Measurements from ENCODE around the gene IGSF21. TPM values are rescaled to one million over a fixed set of nuclear protein-coding genes. Genes with fewer than 3 reads are reported as not detected.

The IGSF21 gene
- total RNA-seq, 3 donors from 2014 or later = not detected

DNA sequence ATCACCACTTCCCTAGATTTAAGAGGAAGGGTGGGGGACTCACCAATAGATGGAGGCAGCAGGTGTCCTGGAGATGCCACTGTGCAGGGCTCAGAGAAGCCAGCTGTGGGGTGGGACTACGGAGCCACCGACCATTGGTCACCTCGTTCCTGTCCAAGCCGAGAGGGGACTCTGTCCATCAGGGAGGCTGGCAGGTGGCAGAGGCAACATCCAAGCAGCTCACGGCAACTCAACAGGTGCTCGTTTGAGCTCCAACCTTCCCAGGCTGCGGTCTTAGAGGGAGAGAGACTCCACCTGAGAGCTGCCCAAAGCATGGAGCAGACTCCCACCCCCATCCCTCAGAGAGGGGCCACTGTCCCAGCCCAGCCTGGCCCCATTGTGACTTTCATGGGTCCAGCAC lies 71.4 kb downstream of the IGSF21 start:
- DNase-seq = no peak
- Mint-ChIP-seq H3K4me3 (no peak overlapping the region), H3K9me3 (no peaks in the 10 kb centered on the region), H3K27me3 (ENCODE audit: low read depth) (peaks cover 16% of the 10 kb centered on the region), H3K4me1 (ENCODE audit: low read depth) (no peaks in the 10 kb centered on the region), H3K36me3 (ENCODE audit: insufficient read depth) (no peaks in the 10 kb centered on the region)
- no peak for ATAC-seq

DNA sequence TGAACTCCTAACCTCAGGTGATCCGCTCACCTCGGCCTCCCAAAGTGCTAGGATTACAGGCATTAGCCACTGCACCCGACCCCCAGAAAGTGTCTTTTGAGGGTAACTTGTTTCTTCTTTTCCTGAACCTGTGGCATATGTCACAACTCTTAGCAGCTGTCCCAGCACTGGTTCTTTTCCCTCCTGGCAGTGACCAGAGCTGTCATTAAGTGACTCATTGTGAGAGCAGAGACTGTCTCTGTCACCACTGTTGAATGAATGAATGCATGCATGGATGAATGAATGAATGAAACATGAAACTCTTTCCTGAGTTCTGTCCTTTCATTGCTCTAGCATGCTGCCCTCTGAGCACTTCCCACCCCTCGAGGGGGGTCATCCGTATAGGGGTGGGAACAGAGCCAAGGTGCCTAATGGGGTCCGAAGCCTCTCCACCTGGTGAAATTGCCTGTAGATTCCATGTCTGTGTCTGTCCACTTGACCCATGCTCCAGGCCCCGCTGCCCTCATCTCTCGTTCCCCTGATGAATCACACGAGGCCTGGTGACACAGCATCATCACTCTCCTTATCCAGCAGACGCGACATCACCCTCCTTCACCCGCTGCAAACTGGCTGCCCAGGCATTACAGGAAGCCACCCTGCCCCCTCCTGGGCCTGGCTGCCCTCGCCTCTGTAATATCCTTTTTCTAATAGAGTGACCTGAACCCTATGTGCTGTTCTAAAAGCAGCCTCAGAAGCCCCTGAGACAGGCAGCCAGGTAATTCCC lies 75.0 kb downstream of the IGSF21 start:
- Mint-ChIP-seq H3K4me1 (ENCODE audit: low read depth) (no peaks in the 10 kb centered on the region), H3K36me3 (ENCODE audit: insufficient read depth) (no peaks in the 10 kb centered on the region), H3K4me3 (no peak overlapping the region), H3K27me3 (ENCODE audit: low read depth) (peaks cover 13% of the 10 kb centered on the region), H3K9me3 (no peaks in the 10 kb centered on the region)
- DNase-seq (no peak), ATAC-seq (no peak)

DNA sequence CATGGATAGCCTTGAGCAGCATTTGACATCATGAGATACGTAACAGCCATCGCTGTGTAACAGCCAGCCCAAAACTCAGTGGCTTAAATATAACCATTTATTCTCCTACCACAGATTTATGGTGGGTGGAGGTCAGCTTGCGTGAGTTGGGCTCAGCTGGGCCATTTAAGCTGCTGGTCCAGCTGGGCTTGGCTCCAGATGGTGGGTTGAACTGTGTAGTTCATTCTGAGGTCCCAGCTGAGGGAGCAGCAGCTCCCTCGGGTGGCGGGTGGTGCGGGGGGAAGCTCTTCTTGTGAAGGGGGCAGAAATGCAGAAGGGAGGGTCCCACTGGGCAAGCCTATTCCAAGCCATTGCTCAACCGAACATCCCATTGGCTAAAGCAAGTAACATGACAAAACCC lies 75.9 kb downstream of the IGSF21 start:
- H3K27me3 Mint-ChIP-seq (ENCODE audit: low read depth) = peaks cover 10% of the 10 kb centered on the region
- H3K4me1 Mint-ChIP-seq (ENCODE audit: low read depth) = no peaks in the 10 kb centered on the region
- DNase-seq = no peak
- no peak overlapping the region for H3K4me3 Mint-ChIP-seq
- H3K9me3 Mint-ChIP-seq = no peaks in the 10 kb centered on the region
- no peaks in the 10 kb centered on the region for H3K36me3 Mint-ChIP-seq (ENCODE audit: insufficient read depth)
- ATAC-seq = no peak

DNA sequence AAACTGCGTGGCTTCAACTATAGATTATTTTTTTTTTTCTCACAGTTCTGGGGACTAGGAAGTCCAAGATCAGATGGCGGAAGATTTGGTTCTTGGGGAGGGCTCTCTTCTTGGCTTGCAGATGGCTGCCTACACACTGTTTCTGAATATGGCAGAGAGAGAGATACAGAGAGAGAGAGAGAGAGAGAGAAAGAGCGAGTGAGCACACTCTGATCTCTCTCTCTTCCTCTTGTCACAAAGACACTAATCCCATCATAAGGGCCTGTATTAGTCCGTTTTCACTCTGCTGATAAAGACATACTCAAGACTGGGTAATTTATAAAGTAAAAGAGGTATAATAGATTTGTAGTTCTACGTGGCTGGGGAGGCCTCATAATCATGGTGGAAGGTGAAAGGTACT lies 79.5 kb downstream of the IGSF21 start:
- H3K4me3 Mint-ChIP-seq = no peak overlapping the region

DNA sequence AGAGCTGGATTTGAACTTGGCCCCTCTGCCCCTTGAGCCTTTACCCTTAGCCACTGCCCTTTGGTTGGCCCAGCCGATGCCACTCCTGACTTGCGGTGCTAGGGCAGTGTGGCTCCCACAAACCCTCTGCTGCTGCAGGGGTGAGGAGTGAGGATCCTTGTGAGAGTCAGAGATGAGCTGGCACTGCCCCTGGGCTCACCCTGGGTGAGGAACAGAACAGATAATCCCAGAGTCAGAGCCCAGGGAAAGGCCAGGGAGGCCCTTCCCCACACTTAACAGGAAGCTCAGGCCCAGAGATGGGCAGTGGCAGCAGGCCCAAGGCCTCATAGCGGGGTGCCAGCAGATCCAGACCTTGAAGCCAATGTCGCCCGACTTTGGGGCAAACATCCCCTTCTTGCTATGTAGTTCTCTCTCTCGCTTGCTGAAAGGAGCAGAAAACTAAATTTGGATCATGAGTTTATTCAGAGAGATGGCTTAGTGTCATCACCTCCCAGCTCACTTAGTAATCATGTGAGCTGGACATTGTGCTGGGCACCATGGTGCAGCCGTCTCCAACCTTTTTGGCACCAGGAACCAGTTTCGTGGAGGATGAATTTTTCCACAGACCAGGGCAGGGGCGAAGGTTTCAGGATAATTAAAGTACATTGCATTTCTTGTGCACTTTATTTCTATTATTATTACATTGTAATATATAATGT lies 81.4 kb downstream of the IGSF21 start:
- Mint-ChIP-seq H3K27me3 (ENCODE audit: low read depth) (peaks cover 16% of the 10 kb centered on the region), H3K4me1 (ENCODE audit: low read depth) (no peaks in the 10 kb centered on the region), H3K9me3 (no peaks in the 10 kb centered on the region), H3K36me3 (ENCODE audit: insufficient read depth) (no peaks in the 10 kb centered on the region), H3K4me3 (no peak overlapping the region)
- no peak for ATAC-seq
- DNase-seq = no peak

More for the DNA sequence above, 79.5 kb downstream of the IGSF21 start:
- ATAC-seq (no peak), DNase-seq (no peak)
- Mint-ChIP-seq H3K9me3 (no peaks in the 10 kb centered on the region), H3K4me1 (ENCODE audit: low read depth) (no peaks in the 10 kb centered on the region), H3K36me3 (ENCODE audit: insufficient read depth) (no peaks in the 10 kb centered on the region), H3K27me3 (ENCODE audit: low read depth) (peaks cover 11% of the 10 kb centered on the region)

DNA sequence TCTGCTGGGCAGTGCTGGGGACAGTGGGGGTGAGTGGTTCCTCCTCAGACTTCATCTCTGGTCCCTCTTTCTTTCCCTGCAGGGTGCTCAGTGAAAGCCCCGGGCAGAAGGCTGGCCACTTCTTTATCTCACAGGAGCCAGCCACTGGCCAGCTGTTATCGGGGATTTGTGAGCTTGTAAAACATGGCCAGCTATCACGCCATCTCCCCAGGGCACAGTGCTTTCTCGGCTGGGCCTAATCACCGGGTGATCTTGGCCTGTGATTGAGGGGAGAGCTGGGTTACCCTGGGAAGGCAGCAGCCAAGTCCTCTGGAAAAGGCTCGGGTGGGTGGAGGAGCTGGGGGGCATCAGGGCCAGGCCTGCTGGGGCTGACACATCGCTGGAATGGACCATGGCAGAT lies 83.0 kb downstream of the IGSF21 start:
- H3K4me3 Mint-ChIP-seq = no peak overlapping the region
- no peaks in the 10 kb centered on the region for H3K4me1 Mint-ChIP-seq (ENCODE audit: low read depth)
- H3K9me3 Mint-ChIP-seq = no peaks in the 10 kb centered on the region
- H3K27me3 Mint-ChIP-seq (ENCODE audit: low read depth) = peaks cover 16% of the 10 kb centered on the region
- ATAC-seq (no peak), DNase-seq (no peak)
- no peaks in the 10 kb centered on the region for H3K36me3 Mint-ChIP-seq (ENCODE audit: insufficient read depth)

DNA sequence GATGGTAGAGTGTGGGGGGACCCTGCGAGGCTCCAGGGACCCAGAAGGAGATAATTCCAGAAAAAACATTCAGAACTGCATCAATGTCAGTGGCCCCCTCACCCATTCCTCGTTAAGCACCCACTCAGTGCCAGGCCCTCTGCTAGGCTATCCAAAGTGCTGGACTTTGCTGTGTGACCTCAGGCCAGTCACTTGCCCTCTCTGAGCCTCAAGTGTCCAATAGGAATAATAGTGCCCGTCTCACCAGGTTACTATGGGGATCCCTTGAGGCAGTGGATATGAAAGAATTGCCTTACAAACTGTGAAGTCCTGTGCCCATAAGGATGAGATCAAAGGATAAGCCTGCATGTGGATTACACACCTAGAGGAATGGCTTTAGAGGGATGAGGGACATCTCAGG lies 83.4 kb downstream of the IGSF21 start:
- Mint-ChIP-seq H3K36me3 (ENCODE audit: insufficient read depth) (no peaks in the 10 kb centered on the region), H3K27me3 (ENCODE audit: low read depth) (peaks cover 21% of the 10 kb centered on the region), H3K4me3 (no peak overlapping the region), H3K4me1 (ENCODE audit: low read depth) (no peaks in the 10 kb centered on the region), H3K9me3 (no peaks in the 10 kb centered on the region)
- ATAC-seq = no peak
- DNase-seq = no peak

DNA sequence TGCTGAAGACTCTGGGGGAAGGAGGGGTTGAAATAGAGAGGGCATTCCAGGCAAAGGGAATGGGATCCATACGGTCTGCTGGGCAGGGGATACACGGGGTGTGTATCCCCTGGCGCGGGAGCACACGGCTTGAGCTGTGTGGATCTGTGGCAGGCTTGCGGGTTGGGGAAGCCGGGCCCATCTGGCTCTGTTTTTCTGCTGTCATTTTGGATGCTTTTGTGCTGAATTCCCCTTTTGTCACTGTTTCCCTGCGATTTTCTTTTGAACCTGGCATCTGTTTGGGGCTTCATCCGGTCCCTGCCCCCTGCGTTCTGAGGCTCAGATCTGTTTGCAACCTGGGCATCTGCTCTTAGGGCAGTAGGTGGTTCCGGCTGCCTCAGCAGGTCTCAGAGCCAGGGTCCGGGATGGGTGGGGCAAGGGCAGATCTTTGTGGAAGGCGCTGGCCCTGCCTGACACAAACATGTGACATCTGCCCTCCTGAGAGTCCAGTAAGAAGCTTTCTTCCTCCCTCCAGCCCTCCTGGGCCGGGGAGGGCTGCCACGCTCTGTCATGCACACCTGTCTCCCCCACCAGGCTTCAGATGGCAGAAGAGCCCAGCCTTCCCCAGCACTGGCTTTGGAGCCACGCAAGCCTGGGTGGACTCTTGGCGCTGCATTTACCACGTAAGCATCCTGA lies 84.0 kb downstream of the IGSF21 start:
- Mint-ChIP-seq H3K27me3 (ENCODE audit: low read depth) (peaks cover 21% of the 10 kb centered on the region), H3K4me1 (ENCODE audit: low read depth) (no peaks in the 10 kb centered on the region), H3K4me3 (no peak overlapping the region)

DNA sequence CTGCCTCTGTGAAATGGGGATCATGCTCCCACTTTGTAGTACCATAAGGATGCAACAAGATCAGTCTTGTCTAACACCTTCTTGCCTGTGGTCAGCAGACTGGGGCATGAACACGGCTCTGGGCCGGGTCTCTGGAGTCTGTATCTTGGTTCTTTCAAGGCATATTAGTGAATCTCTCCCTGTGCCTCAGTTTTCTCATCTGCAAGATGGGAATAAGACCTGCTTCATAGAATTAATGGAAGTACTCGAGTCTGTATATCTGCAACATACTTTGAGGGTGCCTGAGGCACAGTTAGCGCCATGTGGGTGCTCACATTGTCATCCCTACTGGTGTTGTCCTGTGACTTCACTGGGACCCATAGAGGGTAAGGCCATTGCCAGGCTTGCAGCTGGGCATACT lies 84.6 kb downstream of the IGSF21 start:
- H3K4me1 Mint-ChIP-seq (ENCODE audit: low read depth) = no peaks in the 10 kb centered on the region
- H3K36me3 Mint-ChIP-seq (ENCODE audit: insufficient read depth) = no peaks in the 10 kb centered on the region
- peaks cover 18% of the 10 kb centered on the region for H3K27me3 Mint-ChIP-seq (ENCODE audit: low read depth)
- H3K9me3 Mint-ChIP-seq = no peaks in the 10 kb centered on the region
- H3K4me3 Mint-ChIP-seq = no peak overlapping the region
- no peak for DNase-seq
- no peak for ATAC-seq

More for the DNA sequence above, 84.0 kb downstream of the IGSF21 start:
- Mint-ChIP-seq H3K36me3 (ENCODE audit: insufficient read depth) (no peaks in the 10 kb centered on the region), H3K9me3 (no peaks in the 10 kb centered on the region)
- no peak for DNase-seq
- ATAC-seq = no peak

DNA sequence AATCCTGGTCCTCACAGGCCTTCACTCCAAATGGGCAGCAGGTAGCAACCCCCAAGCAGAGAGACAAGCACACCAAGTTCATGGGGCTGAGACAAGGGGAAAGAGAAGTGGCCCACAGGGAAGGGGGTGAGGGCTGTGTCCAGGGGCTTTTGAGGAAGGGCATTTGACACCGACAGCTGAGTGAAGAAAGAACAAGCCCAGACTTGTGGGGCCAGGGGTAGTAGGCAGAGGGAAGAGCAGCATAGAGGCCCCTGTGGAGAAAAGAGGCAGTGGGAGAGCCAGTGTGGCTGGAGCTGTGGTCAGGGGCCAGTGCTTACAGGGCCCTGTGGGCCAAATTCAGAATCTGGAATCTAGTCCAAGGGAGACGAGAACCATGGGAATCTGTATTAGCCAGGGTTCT lies 85.4 kb downstream of the IGSF21 start:
- Mint-ChIP-seq H3K4me1 (ENCODE audit: low read depth) (no peaks in the 10 kb centered on the region), H3K36me3 (ENCODE audit: insufficient read depth) (no peaks in the 10 kb centered on the region), H3K27me3 (ENCODE audit: low read depth) (peaks cover 18% of the 10 kb centered on the region), H3K4me3 (no peak overlapping the region), H3K9me3 (no peaks in the 10 kb centered on the region)
- ATAC-seq = no peak
- no peak for DNase-seq

DNA sequence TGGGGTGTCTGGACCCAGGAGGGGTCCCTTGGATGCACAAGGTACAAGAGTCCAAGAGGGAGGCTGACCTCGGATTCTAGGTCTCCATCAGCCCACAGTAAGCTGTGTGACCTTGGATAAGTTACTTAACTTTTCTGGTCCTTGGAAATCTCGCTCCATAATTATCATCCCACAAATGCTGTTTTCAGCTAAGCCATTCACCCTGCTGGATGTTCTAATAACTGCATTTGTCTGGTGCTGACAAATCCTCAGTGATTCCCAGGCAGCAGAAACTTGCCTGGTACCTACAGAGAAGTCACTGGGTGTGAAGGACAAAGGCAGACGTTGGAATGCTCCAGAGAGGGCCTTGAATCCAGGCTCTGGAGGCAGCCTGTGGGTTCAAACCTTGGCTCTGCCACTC lies 89.7 kb downstream of the IGSF21 start:
- ATAC-seq (no peak), DNase-seq (no peak)
- Mint-ChIP-seq H3K27me3 (ENCODE audit: low read depth) (peaks cover 39% of the 10 kb centered on the region), H3K9me3 (no peaks in the 10 kb centered on the region), H3K36me3 (ENCODE audit: insufficient read depth) (no peaks in the 10 kb centered on the region), H3K4me3 (no peak overlapping the region), H3K4me1 (ENCODE audit: low read depth) (no peaks in the 10 kb centered on the region)

DNA sequence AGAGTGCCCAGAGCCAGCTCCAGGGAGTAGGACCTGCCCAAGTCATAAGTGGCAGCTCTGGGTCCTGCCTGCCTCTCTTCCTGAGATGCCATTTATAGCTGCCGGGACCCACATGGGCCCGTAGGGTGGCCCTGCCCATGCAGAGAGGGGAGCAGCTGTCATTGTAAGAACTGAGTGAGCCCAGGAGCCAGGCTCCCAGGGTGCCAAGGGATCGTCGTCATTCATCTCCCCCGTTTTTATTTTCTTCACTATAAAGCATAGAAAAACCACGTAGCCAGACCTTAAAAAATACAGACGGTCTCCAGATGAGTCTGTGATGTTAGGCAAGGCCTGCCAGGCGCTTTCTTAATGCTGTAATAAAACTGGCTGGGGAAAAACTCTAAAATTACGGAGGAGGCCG lies 90.7 kb downstream of the IGSF21 start:
- Mint-ChIP-seq H3K4me3 (no peak overlapping the region), H3K36me3 (ENCODE audit: insufficient read depth) (no peaks in the 10 kb centered on the region), H3K9me3 (no peaks in the 10 kb centered on the region), H3K4me1 (ENCODE audit: low read depth) (no peaks in the 10 kb centered on the region), H3K27me3 (ENCODE audit: low read depth) (peaks cover 37% of the 10 kb centered on the region)
- DNase-seq (no peak), ATAC-seq (no peak)

DNA sequence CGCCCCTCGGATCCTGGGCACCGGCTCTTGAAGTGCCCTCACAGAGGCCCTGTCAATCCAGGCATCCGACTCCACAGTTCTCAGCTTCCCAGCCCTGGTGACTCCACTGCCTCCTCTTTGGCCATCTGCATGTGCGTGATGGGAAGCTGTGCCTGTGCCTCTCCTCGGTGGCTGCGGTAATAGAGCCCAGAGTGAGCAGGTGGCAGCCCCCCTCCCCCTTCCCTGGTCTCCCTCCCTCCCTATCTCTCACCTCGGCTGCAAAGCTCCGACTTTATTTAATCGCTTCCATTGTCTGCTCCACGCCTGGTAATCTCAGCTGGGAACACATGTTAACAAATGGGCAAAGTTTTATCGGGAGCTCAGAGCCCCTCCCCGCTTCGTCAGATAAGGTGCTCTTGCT lies 91.9 kb downstream of the IGSF21 start:
- Mint-ChIP-seq H3K9me3 (no peaks in the 10 kb centered on the region), H3K36me3 (ENCODE audit: insufficient read depth) (no peaks in the 10 kb centered on the region), H3K27me3 (ENCODE audit: low read depth) (peaks cover 35% of the 10 kb centered on the region), H3K4me1 (ENCODE audit: low read depth) (no peaks in the 10 kb centered on the region), H3K4me3 (no peak overlapping the region)
- no peak for ATAC-seq
- DNase-seq = no peak

DNA sequence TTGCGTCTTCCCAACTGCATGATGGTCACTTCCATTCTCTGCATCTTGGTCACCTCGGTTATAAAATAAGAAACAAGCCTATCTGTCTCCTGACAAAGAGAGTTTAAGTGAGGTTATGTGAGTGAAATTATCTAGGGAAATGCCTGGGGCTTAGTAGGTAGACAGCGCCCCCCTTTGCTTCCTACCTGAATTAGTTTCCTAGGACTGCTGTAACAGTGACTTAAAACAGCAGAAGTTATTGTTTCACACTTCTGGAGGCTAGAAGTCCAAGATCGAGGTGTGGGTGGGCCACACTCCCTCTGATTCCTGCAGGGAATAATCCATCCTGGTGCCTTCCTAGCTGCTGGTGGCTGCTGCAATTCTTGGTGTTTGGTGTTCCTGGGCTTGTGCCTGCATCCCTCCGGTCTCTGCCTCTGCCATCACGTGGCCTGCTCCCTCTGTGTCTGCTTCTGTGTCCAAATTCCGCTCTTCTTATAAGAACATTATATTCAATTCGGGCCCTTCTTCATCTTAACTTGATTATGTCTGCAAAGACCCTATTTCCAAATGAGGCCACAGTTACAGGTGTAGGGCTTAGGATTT lies 92.6 kb downstream of the IGSF21 start:
- no peaks in the 10 kb centered on the region for H3K9me3 Mint-ChIP-seq
- ATAC-seq (no peak), DNase-seq (no peak)
- H3K27me3 Mint-ChIP-seq (ENCODE audit: low read depth) = peaks cover 35% of the 10 kb centered on the region
- no peak overlapping the region for H3K4me3 Mint-ChIP-seq
- H3K36me3 Mint-ChIP-seq (ENCODE audit: insufficient read depth) = no peaks in the 10 kb centered on the region
- no peaks in the 10 kb centered on the region for H3K4me1 Mint-ChIP-seq (ENCODE audit: low read depth)
